ENCODE data around the gene PPP2R3B. TPM values are rescaled to one million over a fixed set of nuclear protein-coding genes. Genes with fewer than 3 reads are reported as not detected.
A peak's percentile ranks its signal among the peaks of the same experiment; 100 is the strongest.

The PPP2R3B gene
- total RNA-seq, 2 experiments from 2014 or later: 12.1 to 14.0 TPM

DNA sequence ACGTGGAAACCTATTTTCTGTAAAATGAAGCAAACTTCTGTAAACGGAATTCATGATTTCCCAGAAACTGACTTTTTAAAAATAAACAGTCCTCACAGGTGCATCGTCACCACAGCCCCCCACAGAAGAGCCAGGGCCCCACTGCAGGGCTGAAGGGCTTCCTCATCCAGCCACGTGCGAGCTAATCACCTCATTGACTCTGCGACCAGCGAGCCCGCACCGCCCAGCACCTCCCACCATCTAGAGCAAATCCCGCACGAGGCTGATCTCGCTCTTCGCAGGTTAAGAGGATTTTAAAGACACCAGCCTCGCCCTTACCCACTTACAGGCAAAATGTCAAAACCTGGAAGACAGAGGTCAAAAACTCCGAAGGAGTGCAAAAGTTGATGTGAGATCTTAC, 14.8 kb downstream of the PPP2R3B start:
- no peak overlapping the region for H3K27ac ChIP-seq (ENCODE audit: low read depth in 1 of 2, low read length in 2 of 2)
- H3K4me3 ChIP-seq (ENCODE audit: low read length): no peak overlapping the region
- H3K9me3 ChIP-seq (ENCODE audit: control insufficient read depth in 1 of 2, insufficient read depth in 1 of 2, low read length in 2 of 2): peaks cover 0 to 25% of the 10 kb centered on the region in 2 experiments
- DNase-seq: no peak
- peaks cover 20% of the 10 kb centered on the region for H3K4me1 Mint-ChIP-seq (ENCODE audit: low read depth)
- H3K36me3 Mint-ChIP-seq (ENCODE audit: low read depth): no peaks in the 10 kb centered on the region
- H3K27me3 ChIP-seq (ENCODE audit: control insufficient read depth in 1 of 2, insufficient read depth in 2 of 2, low read length in 2 of 2): peaks cover 31 to 40% of the 10 kb centered on the region in 2 experiments
- H3K4me3 Mint-ChIP-seq: peak overlapping the region; percentile 70
- peaks cover 31% of the 10 kb centered on the region for H3K4me1 ChIP-seq (ENCODE audit: insufficient read depth, low read length)
- ChIA-PET POLR2A (no interaction called here), CTCF (no interaction called here)
- H3K36me3 ChIP-seq (ENCODE audit: insufficient read depth, low read length): no peaks in the 10 kb centered on the region
- intact Hi-C loops (cut with DNase I, micrococcal nuclease): no loop called here
- no peak overlapping the region for H3K27ac Mint-ChIP-seq
- H3K9me3 Mint-ChIP-seq: no peaks in the 10 kb centered on the region
- TF ChIP-seq, protein P1, sequence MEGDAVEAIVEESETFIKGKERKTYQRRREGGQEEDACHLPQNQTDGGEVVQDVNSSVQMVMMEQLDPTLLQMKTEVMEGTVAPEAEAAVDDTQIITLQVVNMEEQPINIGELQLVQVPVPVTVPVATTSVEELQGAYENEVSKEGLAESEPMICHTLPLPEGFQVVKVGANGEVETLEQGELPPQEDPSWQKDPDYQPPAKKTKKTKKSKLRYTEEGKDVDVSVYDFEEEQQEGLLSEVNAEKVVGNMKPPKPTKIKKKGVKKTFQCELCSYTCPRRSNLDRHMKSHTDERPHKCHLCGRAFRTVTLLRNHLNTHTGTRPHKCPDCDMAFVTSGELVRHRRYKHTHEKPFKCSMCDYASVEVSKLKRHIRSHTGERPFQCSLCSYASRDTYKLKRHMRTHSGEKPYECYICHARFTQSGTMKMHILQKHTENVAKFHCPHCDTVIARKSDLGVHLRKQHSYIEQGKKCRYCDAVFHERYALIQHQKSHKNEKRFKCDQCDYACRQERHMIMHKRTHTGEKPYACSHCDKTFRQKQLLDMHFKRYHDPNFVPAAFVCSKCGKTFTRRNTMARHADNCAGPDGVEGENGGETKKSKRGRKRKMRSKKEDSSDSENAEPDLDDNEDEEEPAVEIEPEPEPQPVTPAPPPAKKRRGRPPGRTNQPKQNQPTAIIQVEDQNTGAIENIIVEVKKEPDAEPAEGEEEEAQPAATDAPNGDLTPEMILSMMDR (IDR thresholded peaks at IDR 0.05): no peak
- ATAC-seq (ENCODE audit: poor library complexity): no peak
- peaks cover 43% of the 10 kb centered on the region for H3K27me3 Mint-ChIP-seq

DNA sequence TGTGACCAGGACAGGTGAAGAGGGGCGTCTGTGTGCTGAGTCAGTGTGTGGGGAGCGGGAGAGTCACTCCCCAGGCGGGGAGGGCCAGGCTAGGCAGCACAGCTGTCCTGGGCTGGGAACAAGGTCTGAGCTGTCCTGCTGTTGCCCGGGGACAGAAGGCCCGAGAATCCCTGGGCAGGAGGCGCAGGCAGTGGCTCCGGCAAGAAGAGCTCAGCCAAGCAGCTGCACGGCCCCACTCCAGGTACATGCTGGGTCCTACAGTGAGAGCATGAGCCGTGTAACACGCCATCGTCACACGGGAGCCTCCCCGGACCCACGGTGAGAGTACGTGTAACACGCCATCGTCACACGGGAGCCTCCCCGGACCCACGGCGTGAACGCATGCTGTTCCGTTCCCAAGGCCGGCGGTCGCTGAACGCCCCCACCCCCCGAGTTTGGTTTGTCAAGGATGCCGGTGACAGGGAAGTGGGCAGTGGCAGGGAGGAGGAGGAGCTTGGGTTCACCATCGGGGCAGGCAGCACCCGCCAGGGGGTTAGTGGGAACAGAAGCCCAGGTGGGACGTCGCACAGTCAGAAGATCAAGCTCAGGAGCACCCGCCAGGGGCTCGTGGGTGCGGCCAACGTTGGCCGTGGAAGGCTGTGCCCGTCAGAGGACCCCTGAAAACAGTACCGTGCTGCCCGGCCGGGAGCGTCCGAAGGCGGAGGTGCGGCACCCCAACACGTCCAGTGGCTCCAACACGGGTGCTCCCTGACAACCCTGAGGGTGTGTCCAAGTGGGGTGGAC, 15.6 kb downstream of the PPP2R3B start:
- H3K4me3 ChIP-seq (ENCODE audit: low read length): no peak overlapping the region
- intact Hi-C loops (cut with DNase I, micrococcal nuclease): no loop called here
- H3K4me1 ChIP-seq (ENCODE audit: insufficient read depth, low read length): peaks cover 31% of the 10 kb centered on the region
- no peaks in the 10 kb centered on the region for H3K9me3 Mint-ChIP-seq
- H3K36me3 ChIP-seq (ENCODE audit: insufficient read depth, low read length): no peaks in the 10 kb centered on the region
- H3K9me3 ChIP-seq (ENCODE audit: control insufficient read depth in 1 of 2, insufficient read depth in 1 of 2, low read length in 2 of 2): peaks cover 0 to 23% of the 10 kb centered on the region in 2 experiments
- peaks cover 31 to 40% of the 10 kb centered on the region in 2 experiments for H3K27me3 ChIP-seq (ENCODE audit: control insufficient read depth in 1 of 2, insufficient read depth in 2 of 2, low read length in 2 of 2)
- POLR2A ChIA-PET: no interaction called here
- H3K27ac ChIP-seq (ENCODE audit: low read depth in 1 of 2, low read length in 2 of 2): no peak overlapping the region
- DNase-seq (no peak), ATAC-seq (ENCODE audit: poor library complexity) (no peak)
- TF ChIP-seq, protein P1 (IDR thresholded peaks at IDR 0.05): no peak
- H3K4me3 Mint-ChIP-seq: no peak overlapping the region
- CTCF ChIA-PET: no interaction called here
- H3K27me3 Mint-ChIP-seq: peaks cover 43% of the 10 kb centered on the region
- peaks cover 20% of the 10 kb centered on the region for H3K4me1 Mint-ChIP-seq (ENCODE audit: low read depth)
- no peak overlapping the region for H3K27ac Mint-ChIP-seq
- no peaks in the 10 kb centered on the region for H3K36me3 Mint-ChIP-seq (ENCODE audit: low read depth)

DNA sequence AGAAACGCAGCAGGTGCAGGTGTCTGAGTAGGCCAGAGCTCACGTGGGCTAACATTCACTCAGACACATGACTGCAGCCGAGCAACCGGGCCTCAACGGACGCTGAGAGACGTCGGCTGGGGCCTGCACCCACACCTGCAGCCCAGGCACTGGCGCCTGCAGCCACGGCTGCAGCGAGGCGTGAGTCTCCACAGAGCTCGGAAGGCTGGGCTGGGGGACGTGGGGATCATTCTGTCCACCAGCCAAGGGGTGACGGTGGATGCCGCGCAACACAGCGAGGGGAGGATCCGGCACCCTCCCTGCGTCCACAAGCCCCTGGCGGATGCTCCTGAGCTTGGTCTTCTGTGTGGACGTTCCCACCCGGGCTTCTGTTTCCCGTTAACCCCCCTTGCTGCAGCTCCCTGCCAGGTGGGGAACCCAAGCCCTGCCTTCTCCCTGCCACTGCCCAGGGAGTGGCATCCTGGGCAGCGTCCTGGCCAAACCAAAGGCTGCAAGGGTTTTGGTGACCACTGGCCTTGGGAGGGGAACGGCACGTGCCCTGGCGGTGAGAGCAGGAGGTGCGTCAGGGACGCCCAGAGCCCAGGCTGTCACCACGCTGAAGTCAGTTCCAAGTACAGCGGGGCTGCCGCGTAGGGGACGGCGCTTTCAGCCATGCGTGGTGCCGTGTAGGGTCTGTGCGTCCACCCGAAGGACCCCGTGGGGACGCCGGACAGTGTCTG, 16.3 kb downstream of the PPP2R3B start:
- no peak for DNase-seq
- no peak for ATAC-seq (ENCODE audit: poor library complexity)
- TF ChIP-seq, protein P1 (IDR thresholded peaks at IDR 0.05): no peak
- peaks cover 31% of the 10 kb centered on the region for H3K4me1 ChIP-seq (ENCODE audit: insufficient read depth, low read length)
- no peak overlapping the region for H3K27ac ChIP-seq (ENCODE audit: low read depth in 1 of 2, low read length in 2 of 2)
- H3K4me3 ChIP-seq (ENCODE audit: low read length): no peak overlapping the region
- H3K36me3 ChIP-seq (ENCODE audit: insufficient read depth, low read length): no peaks in the 10 kb centered on the region
- peaks cover 20% of the 10 kb centered on the region for H3K4me1 Mint-ChIP-seq (ENCODE audit: low read depth)
- no peak overlapping the region for H3K27ac Mint-ChIP-seq
- POLR2A ChIA-PET: no interaction called here
- no peaks in the 10 kb centered on the region for H3K9me3 Mint-ChIP-seq
- CTCF ChIA-PET: no interaction called here
- no peaks in the 10 kb centered on the region for H3K36me3 Mint-ChIP-seq (ENCODE audit: low read depth)
- no peak overlapping the region for H3K4me3 Mint-ChIP-seq
- peaks cover 39% of the 10 kb centered on the region for H3K27me3 Mint-ChIP-seq
- H3K27me3 ChIP-seq (ENCODE audit: control insufficient read depth in 1 of 2, insufficient read depth in 2 of 2, low read length in 2 of 2): peaks cover 30 to 36% of the 10 kb centered on the region in 2 experiments
- peaks cover 0 to 18% of the 10 kb centered on the region in 2 experiments for H3K9me3 ChIP-seq (ENCODE audit: control insufficient read depth in 1 of 2, insufficient read depth in 1 of 2, low read length in 2 of 2)
- intact Hi-C loops (cut with DNase I, micrococcal nuclease): no loop called here
